MCF 10A (cell line): Measurements from ENCODE around the gene CCDC47. TPM values are rescaled to one million over a fixed set of nuclear protein-coding genes. Genes with fewer than 3 reads are reported as not detected.
"Not testable (repeated sequence)": the region's sequence is repeated elsewhere in the genome, so short reads cannot be mapped to it uniquely, and the experiment has no call there.

Source experiments
- BruUV-seq: library from RNA; stranded (reverse); fragments of 400-500 nt; replicated peaks from 2 replicates; lab custom pipeline; 2021; lab: Mats Ljungman, UMichigan
- CTCF ChIA-PET: fragments of 300-600 bp; sonication (Branson Sonifier 250); formaldehyde crosslinking; extraction: SDS; loops from one replicate; lab custom pipeline; 2021; ENCODE audit warnings: antibody characterized with exemption, inconsistent platforms; lab: Yijun Ruan, JAX
- POLR2A ChIA-PET: fragments of 300-600, 350-650 bp; sonication (Branson Sonifier 250); formaldehyde crosslinking; extraction: SDS; loops from one replicate; lab custom pipeline; 2020; ENCODE audit warnings: antibody characterized with exemption, inconsistent platforms; lab: Yijun Ruan, JAX
- DNase-seq: peaks from one replicate; pipeline ENCODE4 v3.0.0-alpha.2; 2018; ENCODE audit not compliant: unreplicated experiment
- H3K27ac Mint-ChIP-seq: one replicate; pipeline ENCODE4 v1.8.0; 2022; ENCODE audit warnings: mild to moderate bottlenecking, low read depth, mixed read lengths; ENCODE audit not compliant: unreplicated experiment
- H3K27me3 Mint-ChIP-seq: one replicate; pipeline ENCODE4 v1.8.0; 2022; ENCODE audit warnings: mixed read lengths; ENCODE audit not compliant: insufficient read depth, unreplicated experiment
- H3K36me3 Mint-ChIP-seq: one replicate; pipeline ENCODE4 v1.8.0; 2022; ENCODE audit warnings: mild to moderate bottlenecking, moderate library complexity, mixed read lengths; ENCODE audit not compliant: insufficient read depth, unreplicated experiment
- H3K4me1 Mint-ChIP-seq: one replicate; pipeline ENCODE4 v1.8.0; 2022; ENCODE audit warnings: mixed read lengths; ENCODE audit not compliant: insufficient read depth, unreplicated experiment
- H3K4me3 Mint-ChIP-seq: one replicate; pipeline ENCODE4 v1.8.0; 2022; ENCODE audit warnings: mild to moderate bottlenecking, moderate library complexity, mixed read lengths; ENCODE audit not compliant: unreplicated experiment
- H3K9me3 Mint-ChIP-seq: one replicate; pipeline ENCODE4 v1.8.0; 2022; ENCODE audit warnings: mixed read lengths; ENCODE audit not compliant: unreplicated experiment
- CTCF ChIP-seq: fragments of 200-600 bp; IDR thresholded peaks from one replicate; pipeline ENCODE4 v1.8.0; 2022; ENCODE audit warnings: antibody characterized with exemption, mild to moderate bottlenecking; ENCODE audit not compliant: unreplicated experiment
- intact Hi-C: fragments of 100-400 bp; cut with micrococcal nuclease; formaldehyde crosslinking; loops from 2 replicates; pipeline ENCODE4 v1.14.1; 2022
- total RNA-seq: library from RNA; stranded (reverse); gene quantifications from 2 replicates; pipeline ENCODE4 v1.2.3, GENCODE V29; 2022

Gene CCDC47
- total RNA-seq, 1 experiment from 2014 or later: 114 TPM

GRCh38 chr17:63735691-63736090 is 37.7 kb downstream of the CCDC47 start:
- Mint-ChIP-seq H3K27me3 (no peaks in the 10 kb centered on the region), H3K4me1 (no peaks in the 10 kb centered on the region), H3K36me3 (peaks cover 13% of the 10 kb centered on the region), H3K9me3 (no peaks in the 10 kb centered on the region), H3K27ac (no peak overlapping the region), H3K4me3 (no peak overlapping the region)
- CTCF ChIA-PET: no interaction called here
- POLR2A ChIA-PET: interaction anchor here (0.7 kb wide), 2 partner anchors 114 to 1109 kb away, joined by 3 read pairs; partner anchors contain the start of gene MAP3K3
- DNase-seq: no peak
- no peak for TF ChIP-seq CTCF
- BruUV-seq: no TSS peak
- intact Hi-C loops: no loop called here

GRCh38 chr17:63722403-63722802 is 51.0 kb downstream of the CCDC47 start:
- Mint-ChIP-seq H3K27me3 (no peaks in the 10 kb centered on the region), H3K4me3 (no peak overlapping the region), H3K9me3 (no peaks in the 10 kb centered on the region), H3K27ac (no peak overlapping the region), H3K4me1 (no peaks in the 10 kb centered on the region), H3K36me3 (peaks cover 36% of the 10 kb centered on the region)
- no TSS peak for BruUV-seq
- DNase-seq: no peak
- no peak for TF ChIP-seq CTCF
- CTCF ChIA-PET: interaction anchor here (0.6 kb wide), 2 partner anchors 352 to 1170 kb away, joined by 3 read pairs; no protein-coding TSS in a partner anchor
- POLR2A ChIA-PET: interaction anchor here (0.6 to 1.4 kb wide), 3 partner anchors 9 to 20 kb away, joined by 3 read pairs; no protein-coding TSS in a partner anchor
- intact Hi-C loops: no loop called here

- H3K27me3 Mint-ChIP-seq, CTCF ChIA-PET, H3K27ac Mint-ChIP-seq, H3K4me1 Mint-ChIP-seq, intact Hi-C loops, BruUV-seq, H3K4me3 Mint-ChIP-seq, H3K9me3 Mint-ChIP-seq, DNase-seq: not testable (repeated sequence)
- POLR2A ChIA-PET: interaction anchor here (1.1 kb wide), 1 partner anchor 22 kb away, joined by 3 read pairs; no protein-coding TSS in a partner anchor
- peaks cover 30% of the 10 kb centered on the region for H3K36me3 Mint-ChIP-seq
These were observed 53.2 kb downstream of the CCDC47 start for GRCh38 chr17:63720194-63720593.

- H3K4me1 Mint-ChIP-seq: no peaks in the 10 kb centered on the region
- H3K9me3 Mint-ChIP-seq: no peaks in the 10 kb centered on the region
- intact Hi-C loops: no loop called here
- no peak for DNase-seq
- no peaks in the 10 kb centered on the region for H3K27me3 Mint-ChIP-seq
- ChIA-PET POLR2A (interaction anchor here (0.6 to 1.1 kb wide), 2 partner anchors 14 to 23 kb away, joined by 3 read pairs; no protein-coding TSS in a partner anchor), CTCF (no interaction called here)
- no peak overlapping the region for H3K27ac Mint-ChIP-seq
- H3K4me3 Mint-ChIP-seq: no peak overlapping the region
- TF ChIP-seq CTCF: no peak
- H3K36me3 Mint-ChIP-seq: peaks cover 31% of the 10 kb centered on the region
- no TSS peak for BruUV-seq
These were observed 54.4 kb downstream of the CCDC47 start for GRCh38 chr17:63718988-63719387.
